Astrocyte (in vitro differentiated cells and primary cell): Measurements from ENCODE around the gene OR10V1. TPM values are rescaled to one million over a fixed set of nuclear protein-coding genes. Genes with fewer than 3 reads are reported as not detected.

Source experiments
- DNase-seq: peaks from one replicate; pipeline ENCODE4 v3.0.0-alpha.2; 2010; ENCODE audit warnings: low read depth
- FAIRE-seq: peaks from 2 replicates; lab custom pipeline; 2011; peaks lifted over from hg19 to GRCh38; lab: Jason Lieb, UNC
- H2AFZ ChIP-seq: 2 replicates; pipeline ENCODE4 v1.6.0; 2012; ENCODE audit warnings: low read depth, low read length, inconsistent platforms
- H3K27ac ChIP-seq: 2 replicates; pipeline ENCODE4 v1.5.1; 2011; ENCODE audit warnings: low read depth, low read length, inconsistent platforms
- H3K27me3 ChIP-seq: 2 replicates; pipeline ENCODE4 v1.6.0; 2011; ENCODE audit warnings: low read length, inconsistent platforms; ENCODE audit not compliant: insufficient read depth
- H3K36me3 ChIP-seq: 2 replicates; pipeline ENCODE4 v1.5.1; 2011; ENCODE audit warnings: low read length, inconsistent platforms; ENCODE audit not compliant: insufficient read depth
- H3K4me1 ChIP-seq: 2 replicates; pipeline ENCODE4 v1.5.1; 2011; ENCODE audit warnings: low read length, inconsistent platforms; ENCODE audit not compliant: insufficient read depth
- H3K4me2 ChIP-seq: 2 replicates; pipeline ENCODE4 v1.6.0; 2012; ENCODE audit warnings: low read length, inconsistent platforms
- H3K4me3 ChIP-seq: 2 replicates; pipeline ENCODE4 v1.5.1; 2011; ENCODE audit warnings: low read depth, mild to moderate bottlenecking, low read length, inconsistent platforms; ENCODE audit not compliant: insufficient read depth
- H3K79me2 ChIP-seq: 2 replicates; pipeline ENCODE4 v1.6.0; 2012; ENCODE audit warnings: mild to moderate bottlenecking, low read length, inconsistent platforms; ENCODE audit not compliant: insufficient read depth
- H3K9ac ChIP-seq: 2 replicates; pipeline ENCODE4 v1.6.0; 2012; ENCODE audit warnings: mild to moderate bottlenecking, low read length, inconsistent platforms
- H3K9me3 ChIP-seq: 2 replicates; pipeline ENCODE4 v1.5.1; 2012; ENCODE audit warnings: low read depth, mild to moderate bottlenecking, low read length, inconsistent platforms; ENCODE audit not compliant: insufficient read depth
- H4K20me1 ChIP-seq: 2 replicates; pipeline ENCODE4 v1.6.0; 2012; ENCODE audit warnings: low read length, inconsistent platforms; ENCODE audit not compliant: insufficient read depth
- H3K27ac Mint-ChIP-seq: one replicate; pipeline ENCODE4 v1.8.0; 2021; ENCODE audit warnings: mild to moderate bottlenecking, mixed read lengths; ENCODE audit not compliant: unreplicated experiment
- H3K27me3 Mint-ChIP-seq: one replicate; pipeline ENCODE4 v1.8.0; 2021; ENCODE audit warnings: low read depth, mixed read lengths; ENCODE audit not compliant: unreplicated experiment
- H3K36me3 Mint-ChIP-seq: one replicate; pipeline ENCODE4 v1.8.0; 2021; ENCODE audit warnings: low read depth, mixed read lengths; ENCODE audit not compliant: unreplicated experiment
- H3K4me1 Mint-ChIP-seq: one replicate; pipeline ENCODE4 v1.8.0; 2021; ENCODE audit warnings: low read depth, mixed read lengths; ENCODE audit not compliant: unreplicated experiment
- H3K4me3 Mint-ChIP-seq: one replicate; pipeline ENCODE4 v1.8.0; 2021; ENCODE audit warnings: mild to moderate bottlenecking, moderate library complexity, mixed read lengths; ENCODE audit not compliant: unreplicated experiment
- H3K9me3 Mint-ChIP-seq: one replicate; pipeline ENCODE4 v1.8.0; 2021; ENCODE audit warnings: mild to moderate bottlenecking, mixed read lengths; ENCODE audit not compliant: unreplicated experiment
- CTCF ChIP-seq: IDR thresholded peaks from 2 replicates; pipeline ENCODE4 v1.5.1; 2011; ENCODE audit warnings: low read depth, mild to moderate bottlenecking, inconsistent platforms, low read length, moderate library complexity; ENCODE audit not compliant: insufficient read depth
- EZH2 ChIP-seq: IDR thresholded peaks from 2 replicates; pipeline ENCODE4 v1.6.1; 2012; ENCODE audit warnings: mild to moderate bottlenecking, low read length, inconsistent platforms; ENCODE audit not compliant: insufficient read depth
- total RNA-seq: library from RNA; stranded (reverse); gene quantifications from 2 replicates; pipeline ENCODE4 v1.2.1, GENCODE V29; 2021

The OR10V1 gene
- total RNA-seq, 1 donor from 2014 or later: not detected

- Histone ChIP-seq H3K9me3 (no peaks in the 10 kb centered on the region), H3K79me2 (no peaks in the 10 kb centered on the region), H3K4me3 (no peak overlapping the region), H4K20me1 (no peaks in the 10 kb centered on the region), H3K36me3 (no peaks in the 10 kb centered on the region), H3K4me2 (no peak overlapping the region), H3K27me3 (no peaks in the 10 kb centered on the region), H2AFZ (no peak overlapping the region), H3K9ac (no peak overlapping the region), H3K27ac (no peak overlapping the region), H3K4me1 (peaks cover 19% of the 10 kb centered on the region)
- DNase-seq: peak; percentile 45
- no peak for TF ChIP-seq CTCF
- no peak for TF ChIP-seq EZH2
- peaks cover 1% of the 10 kb centered on the region for H3K27me3 Mint-ChIP-seq
- H3K27ac Mint-ChIP-seq: peak overlapping the region; percentile 59
- no peaks in the 10 kb centered on the region for H3K9me3 Mint-ChIP-seq
- peak overlapping the region; percentile 14 for H3K4me3 Mint-ChIP-seq
- peaks cover 44% of the 10 kb centered on the region for H3K4me1 Mint-ChIP-seq
- FAIRE-seq: no peak
- H3K36me3 Mint-ChIP-seq: no peaks in the 10 kb centered on the region
These were observed 5.1 kb downstream of the OR10V1 start for GRCh38 chr11:59708537-59708936.

- Mint-ChIP-seq H3K4me1 (peaks cover 44% of the 10 kb centered on the region), H3K36me3 (no peaks in the 10 kb centered on the region), H3K27ac (peak overlapping the region; percentile 94), H3K9me3 (no peaks in the 10 kb centered on the region), H3K4me3 (no peak overlapping the region), H3K27me3 (no peaks in the 10 kb centered on the region)
- TF ChIP-seq CTCF: no peak
- no peak for TF ChIP-seq EZH2
- DNase-seq: no peak
- no peaks in the 10 kb centered on the region for H3K9me3 ChIP-seq
- H4K20me1 ChIP-seq: no peaks in the 10 kb centered on the region
- H3K36me3 ChIP-seq: no peaks in the 10 kb centered on the region
- FAIRE-seq: no peak
- H3K79me2 ChIP-seq: no peaks in the 10 kb centered on the region
- H3K4me1 ChIP-seq: peaks cover 19% of the 10 kb centered on the region
- peak overlapping the region; percentile 38 for H3K4me2 ChIP-seq
- no peak overlapping the region for H2AFZ ChIP-seq
- peak overlapping the region; percentile 60 for H3K27ac ChIP-seq
- H3K9ac ChIP-seq: peak overlapping the region; percentile 10
- H3K4me3 ChIP-seq: no peak overlapping the region
- no peaks in the 10 kb centered on the region for H3K27me3 ChIP-seq
These were observed 6.3 kb downstream of the OR10V1 start for GRCh38 chr11:59707371-59707770.

GRCh38 chr11:59706518-59707285, 6.9 kb downstream of the OR10V1 start:
- Histone ChIP-seq H2AFZ (no peak overlapping the region), H3K9ac (peak overlapping the region; percentile 12), H3K4me2 (peak overlapping the region; percentile 38), H3K27me3 (no peaks in the 10 kb centered on the region), H3K4me3 (no peak overlapping the region), H3K36me3 (no peaks in the 10 kb centered on the region), H3K27ac (peak overlapping the region; percentile 81), H4K20me1 (no peaks in the 10 kb centered on the region), H3K79me2 (no peaks in the 10 kb centered on the region), H3K9me3 (no peaks in the 10 kb centered on the region), H3K4me1 (peaks cover 19% of the 10 kb centered on the region)
- FAIRE-seq (no peak), DNase-seq (peak; percentile 88)
- no peak for TF ChIP-seq CTCF
- TF ChIP-seq EZH2: no peak
- Mint-ChIP-seq H3K27me3 (no peaks in the 10 kb centered on the region), H3K4me3 (no peak overlapping the region), H3K4me1 (peaks cover 44% of the 10 kb centered on the region), H3K9me3 (no peaks in the 10 kb centered on the region), H3K36me3 (no peaks in the 10 kb centered on the region), H3K27ac (peak overlapping the region; percentile 94)
